Left ventricle myocardium superior (tissue), 1 donor: ENCODE results near the gene PDE9A. TPM values are rescaled to one million over a fixed set of nuclear protein-coding genes. Genes with fewer than 3 reads are reported as not detected.
"Not testable (repeated sequence)": the region's sequence is repeated elsewhere in the genome, so short reads cannot be mapped to it uniquely, and the experiment has no call there.

Source experiments
- ATAC-seq: fragments of 200-7000 bp; cut with Tn5 transposase; one replicate; pipeline ENCODE4 v1.9.1; 2020; ENCODE audit warnings: mild to moderate bottlenecking, moderate library complexity
- DNase-seq: peaks from one replicate; pipeline ENCODE4 v3.0.0-alpha.2; 2020
- intact Hi-C: fragments of 100-400 bp; cut with micrococcal nuclease; formaldehyde crosslinking; loops from one replicate; pipeline ENCODE4 v1.11.0; 2022
- total RNA-seq: library from RNA; stranded (reverse); fragmentation: NEBNext Ultra II Directional; extraction: Animal tissue kit (Norgen Biotek cat#: 25700); gene quantifications from one replicate; pipeline ENCODE4 v1.2.1, GENCODE V29; 2021
- donor health status: DM: no; HTN: yes; CAD: no; lungs with severe emphysema.

PDE9A gene
- total RNA-seq, 1 donor from 2014 or later = 4.1 TPM

- intact Hi-C loops = no loop called here
- no peak for ATAC-seq
- DNase-seq = no peak
Measured at GRCh38 chr21:42696501-42697040, 43.1 kb downstream of the PDE9A start.

DNA sequence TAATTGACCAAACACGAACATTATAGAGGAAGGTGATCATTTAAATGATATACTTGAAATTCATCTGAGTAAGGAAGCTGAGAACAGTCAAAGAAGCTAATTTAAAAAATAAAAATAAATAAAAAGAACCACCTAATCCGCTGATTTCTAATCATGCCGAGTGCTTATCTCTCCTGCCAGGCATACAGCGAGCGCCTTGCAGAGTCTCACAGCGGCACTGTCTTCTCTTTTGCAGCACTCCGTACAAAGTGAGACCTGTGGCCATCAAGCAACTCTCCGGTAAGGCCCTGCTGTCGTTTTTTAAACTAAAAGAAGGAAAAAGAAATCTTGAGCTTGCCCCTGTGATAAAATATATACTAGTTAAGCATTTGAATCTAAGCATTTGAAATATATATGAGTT, 45.3 kb downstream of the PDE9A start:
- ATAC-seq = no peak
- DNase-seq = no peak
- intact Hi-C loops = no loop called here

DNA sequence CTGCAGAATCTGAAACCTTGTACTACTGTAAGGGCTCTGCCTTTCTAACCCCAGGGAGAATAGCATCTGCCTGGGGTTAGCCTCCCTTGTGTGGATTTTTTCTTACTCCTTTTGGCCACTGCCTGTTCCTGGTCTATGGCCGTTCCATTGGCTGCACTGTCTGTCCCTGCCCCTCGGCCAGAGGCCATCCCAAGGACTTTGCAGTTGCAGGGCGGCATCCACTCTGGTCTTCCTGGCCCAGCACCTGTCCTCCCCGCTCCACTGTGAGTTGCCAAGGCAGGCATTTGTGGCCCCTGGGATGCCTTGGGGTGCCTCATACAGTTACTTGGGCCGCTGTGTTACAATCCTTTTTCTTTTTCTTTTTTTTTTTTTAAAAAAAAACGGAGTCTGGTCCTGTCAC, 45.8 kb downstream of the PDE9A start:
- no peak for ATAC-seq
- no peak for DNase-seq
- intact Hi-C loops = no loop called here

DNA sequence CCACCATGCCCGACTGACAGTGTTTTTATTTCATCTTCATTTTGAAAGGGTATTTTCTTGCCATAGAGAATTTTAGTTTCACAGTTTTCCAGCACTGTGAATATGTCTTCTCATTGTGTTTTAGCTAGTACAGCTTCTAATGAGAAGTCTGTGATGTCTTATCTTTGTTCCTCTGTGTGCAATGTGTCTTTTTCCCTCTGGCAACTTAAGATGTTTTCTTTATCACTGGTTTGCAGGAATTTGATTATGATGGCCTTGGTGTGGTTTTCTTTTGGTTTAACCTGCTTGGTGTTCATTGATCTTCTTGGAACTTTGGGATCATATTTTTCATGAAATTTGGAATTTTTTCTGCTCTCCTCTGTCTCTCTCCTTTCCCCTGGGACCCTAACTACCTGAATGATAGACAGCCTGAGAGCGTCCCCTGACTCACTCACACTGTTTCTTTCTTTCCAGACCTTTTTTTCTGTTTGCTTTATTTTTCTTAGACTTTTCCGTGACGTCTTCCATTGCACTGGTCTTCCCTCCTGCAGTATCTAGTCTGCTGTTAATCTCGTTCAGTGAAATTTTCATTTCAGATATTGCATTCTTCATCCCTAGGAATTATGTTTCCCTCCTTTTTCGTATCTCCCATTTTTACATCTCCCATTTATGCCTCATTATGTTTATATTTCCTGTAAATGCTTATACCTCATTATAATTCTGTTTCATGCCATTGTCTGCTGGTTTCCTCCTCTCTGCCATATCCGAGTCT, 48.5 kb downstream of the PDE9A start:
- no peak for DNase-seq
- no peak for ATAC-seq
- intact Hi-C loops = no loop called here

- intact Hi-C loops = no loop called here
- DNase-seq (no peak), ATAC-seq (no peak)
Measured at GRCh38 chr21:42702720-42703119, 49.3 kb downstream of the PDE9A start.

DNA sequence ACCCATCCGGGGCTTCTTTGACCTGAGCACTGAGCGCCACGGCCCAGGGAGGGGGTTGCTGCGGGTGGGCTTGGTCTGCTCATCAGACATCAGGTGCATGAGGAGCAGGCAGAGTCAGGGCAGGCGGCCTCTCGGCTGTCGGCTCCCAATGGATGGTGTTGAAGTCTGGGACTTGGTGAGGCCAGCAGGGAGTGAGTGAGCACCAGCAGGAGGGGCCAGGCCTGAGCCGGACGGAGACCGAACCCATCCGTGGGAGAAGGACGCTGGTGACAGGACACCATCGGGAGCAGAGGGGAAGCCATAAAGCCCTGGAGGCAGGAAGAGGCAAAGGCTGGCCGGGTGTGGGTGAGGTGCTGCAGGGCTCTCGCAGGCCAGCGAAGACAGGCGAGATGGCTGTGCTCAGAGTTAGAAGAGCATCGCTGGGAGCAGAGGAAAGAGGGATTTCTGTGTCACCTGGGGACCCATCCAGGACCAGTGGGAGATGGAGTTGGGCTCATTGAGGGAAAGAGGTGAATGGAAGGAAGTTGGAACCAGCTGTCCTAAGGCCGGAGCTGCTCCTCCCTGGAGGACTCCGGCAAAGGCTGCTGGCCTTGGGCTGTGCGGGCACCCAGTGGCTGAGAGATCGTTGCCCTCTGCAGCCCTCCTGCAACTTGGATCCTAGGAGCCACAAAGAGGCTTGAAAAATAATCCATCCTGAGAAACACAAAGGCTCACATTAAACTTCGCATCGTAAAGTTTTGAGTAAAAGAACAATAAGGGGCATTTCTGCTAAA, 49.9 kb downstream of the PDE9A start:
- intact Hi-C loops = no loop called here
- ATAC-seq (no peak), DNase-seq (no peak)

DNA sequence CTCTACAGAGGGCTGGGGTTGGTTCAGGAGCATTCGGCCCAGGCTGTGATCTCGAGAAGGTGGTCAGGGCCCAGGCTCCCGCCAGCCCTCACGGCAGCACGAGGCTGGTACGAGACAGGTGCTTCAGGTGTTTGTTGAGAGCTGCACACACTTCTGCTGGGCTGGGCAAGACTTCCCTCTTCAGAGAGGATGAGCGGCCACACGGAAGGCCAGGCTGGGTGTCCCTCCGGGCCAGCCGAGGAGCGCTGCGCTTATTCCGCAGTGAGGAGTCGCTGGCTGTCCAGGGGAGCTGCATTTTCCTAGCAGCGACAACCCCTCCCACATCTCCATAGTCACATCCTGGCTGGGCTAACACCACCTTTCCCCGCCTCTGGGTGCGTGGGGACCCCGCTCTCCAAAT, 50.5 kb downstream of the PDE9A start:
- DNase-seq (no peak), ATAC-seq (no peak)
- intact Hi-C loops = no loop called here

DNA sequence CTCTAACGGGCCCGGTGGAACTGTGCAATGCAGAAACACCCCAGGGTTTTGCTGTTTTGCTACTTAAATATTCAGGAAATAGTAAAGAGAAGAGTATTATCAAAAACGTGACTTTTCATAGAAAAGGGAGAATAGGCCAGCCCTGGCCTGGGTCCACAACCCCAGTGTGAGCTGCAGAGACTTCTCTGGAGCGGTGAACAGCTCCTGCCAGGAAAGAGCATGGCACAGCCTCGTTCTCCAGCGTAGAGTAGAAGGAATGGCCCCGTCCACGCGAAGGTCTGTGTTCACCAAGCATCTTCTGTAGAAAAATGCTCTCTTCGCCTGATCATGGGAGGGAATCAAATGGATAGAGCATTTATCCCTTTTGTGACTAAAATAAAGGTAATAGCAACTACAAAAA, 51.4 kb downstream of the PDE9A start:
- no peak for ATAC-seq
- no peak for DNase-seq
- intact Hi-C loops = no loop called here

DNA sequence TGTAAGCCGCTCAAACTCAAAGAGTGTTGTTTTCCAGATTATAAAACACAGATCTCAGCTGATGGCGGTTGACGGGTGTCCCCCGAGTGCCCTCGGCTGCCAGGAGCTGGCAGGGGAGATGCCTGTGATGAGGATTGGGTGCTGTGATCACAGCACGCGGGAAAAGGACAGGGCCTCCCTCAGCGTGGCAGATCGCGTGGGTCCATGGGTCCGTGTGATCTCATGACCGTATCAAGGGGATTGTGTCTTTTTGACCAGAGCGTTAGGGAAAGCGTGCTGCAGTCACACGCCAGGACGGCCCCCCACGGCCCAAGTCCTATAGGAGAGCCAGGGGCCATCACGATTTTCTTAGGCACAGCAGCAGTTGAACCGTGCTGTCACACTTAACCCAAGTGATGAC, 51.9 kb downstream of the PDE9A start:
- intact Hi-C loops = no loop called here
- no peak for DNase-seq
- ATAC-seq = no peak

DNA sequence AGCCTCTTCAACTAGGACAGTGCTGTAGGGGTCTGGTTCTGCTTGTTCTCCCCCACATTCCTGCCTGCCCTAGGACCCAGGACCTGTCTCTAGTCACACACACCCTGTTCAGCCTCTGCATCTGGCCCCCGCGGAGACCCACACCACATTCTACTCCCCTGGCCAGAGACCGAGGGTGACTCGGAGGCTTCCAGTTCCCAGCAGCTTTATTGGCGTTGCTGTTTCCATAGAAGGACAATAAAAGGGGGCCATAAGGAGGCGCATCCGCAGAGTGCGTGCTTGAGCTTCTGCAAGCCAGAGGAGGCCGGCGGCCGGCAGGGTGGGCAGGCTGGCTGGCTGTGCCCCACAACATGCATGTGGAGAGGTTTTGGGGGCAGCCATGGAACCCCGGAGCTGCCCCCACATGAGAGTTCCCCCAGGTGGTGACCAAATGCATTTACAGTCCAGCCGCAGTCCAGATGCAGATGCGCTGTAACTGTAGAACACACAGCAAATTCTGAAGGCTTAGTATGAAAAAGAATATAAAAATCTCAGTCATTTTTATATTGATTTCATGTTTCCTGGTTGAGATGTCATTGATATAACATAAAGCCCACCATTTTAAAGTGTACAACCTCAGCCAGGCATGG, 52.4 kb downstream of the PDE9A start:
- DNase-seq (no peak), ATAC-seq (no peak)
- intact Hi-C loops = no loop called here

GRCh38 chr21:42706765-42707164, 53.3 kb downstream of the PDE9A start:
- intact Hi-C loops = no loop called here
- no peak for DNase-seq
- ATAC-seq = no peak

DNA sequence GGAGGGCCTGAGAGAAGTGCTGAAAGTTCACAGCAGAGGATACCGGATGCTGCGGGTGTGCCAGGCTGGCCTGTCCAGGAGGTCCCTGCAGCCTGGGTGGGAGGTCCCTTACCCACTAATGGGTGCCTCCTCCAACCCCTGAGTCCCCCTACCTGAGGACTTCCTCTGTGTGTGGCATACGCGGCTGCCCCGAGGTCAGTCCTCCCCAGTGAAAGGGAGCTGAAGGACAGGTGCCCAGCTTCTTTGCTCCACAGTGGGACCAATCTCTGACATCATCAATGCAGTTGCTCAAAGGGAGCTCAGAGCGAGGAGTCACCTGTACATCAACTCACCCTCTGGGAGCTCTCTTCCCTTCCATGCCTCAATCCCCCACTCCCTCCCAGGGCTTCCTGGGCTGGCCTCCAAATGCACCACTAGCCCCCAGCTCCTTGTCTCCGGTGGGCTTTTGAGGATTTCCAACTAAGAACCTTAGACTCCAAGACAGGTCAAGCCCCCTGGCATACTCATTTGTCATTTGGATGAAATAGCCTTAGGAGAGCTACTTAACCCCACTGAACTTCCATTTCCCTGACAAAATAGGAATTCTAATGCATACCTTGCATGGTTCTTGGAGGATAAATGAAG, 53.9 kb downstream of the PDE9A start:
- DNase-seq (no peak), ATAC-seq (no peak)
- intact Hi-C loops = no loop called here

- ATAC-seq = no peak
- intact Hi-C loops = no loop called here
- DNase-seq = no peak
Measured at GRCh38 chr21:42708107-42708506, 54.7 kb downstream of the PDE9A start.

DNA sequence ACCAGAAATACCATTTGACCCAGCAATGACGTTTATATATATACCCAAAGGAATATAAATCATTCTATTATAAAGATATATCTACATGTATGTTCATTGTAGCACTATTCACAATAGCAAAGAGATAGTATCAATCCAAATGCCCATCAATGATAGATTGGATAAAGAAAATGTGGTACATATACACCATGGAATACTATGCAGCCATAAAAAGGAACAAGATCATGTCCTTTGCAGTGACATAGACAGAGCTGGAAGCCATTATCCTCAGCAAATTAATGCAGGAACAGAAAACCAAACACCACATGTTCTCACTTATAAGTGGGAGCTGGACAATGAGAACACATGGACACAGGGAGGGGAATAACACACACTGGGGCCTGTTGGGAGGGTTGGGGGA, 55.5 kb downstream of the PDE9A start:
- DNase-seq, intact Hi-C loops, ATAC-seq: not testable (repeated sequence)

GRCh38 chr21:42711667-42712066, 58.2 kb downstream of the PDE9A start:
- intact Hi-C loops = no loop called here
- ATAC-seq (no peak), DNase-seq (no peak)

- ATAC-seq, DNase-seq, intact Hi-C loops: not testable (repeated sequence)
Measured at GRCh38 chr21:42715427-42715826, 62.0 kb downstream of the PDE9A start.

DNA sequence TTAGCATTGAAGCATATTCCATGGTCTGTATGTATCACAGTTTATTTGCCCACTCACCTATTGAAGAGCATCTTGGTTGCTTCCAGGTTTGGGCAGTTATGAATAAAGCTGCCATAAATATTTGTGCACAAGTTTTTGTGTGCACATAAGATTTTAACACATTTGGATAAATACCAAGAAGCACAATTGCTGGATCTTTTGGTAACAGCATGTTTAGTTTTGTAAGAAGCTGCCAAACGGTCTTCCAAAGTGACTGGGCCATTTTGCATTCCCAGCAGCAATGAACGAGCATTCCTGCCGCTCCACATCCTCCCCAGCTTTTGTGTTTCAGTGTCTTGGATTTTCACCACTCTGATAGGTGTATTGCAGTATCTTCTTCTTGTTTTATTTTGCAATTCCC, 62.7 kb downstream of the PDE9A start:
- DNase-seq = no peak
- intact Hi-C loops = no loop called here
- ATAC-seq = no peak

- DNase-seq, ATAC-seq, intact Hi-C loops: not testable (repeated sequence)
Measured at GRCh38 chr21:42720484-42720883, 67.1 kb downstream of the PDE9A start.

DNA sequence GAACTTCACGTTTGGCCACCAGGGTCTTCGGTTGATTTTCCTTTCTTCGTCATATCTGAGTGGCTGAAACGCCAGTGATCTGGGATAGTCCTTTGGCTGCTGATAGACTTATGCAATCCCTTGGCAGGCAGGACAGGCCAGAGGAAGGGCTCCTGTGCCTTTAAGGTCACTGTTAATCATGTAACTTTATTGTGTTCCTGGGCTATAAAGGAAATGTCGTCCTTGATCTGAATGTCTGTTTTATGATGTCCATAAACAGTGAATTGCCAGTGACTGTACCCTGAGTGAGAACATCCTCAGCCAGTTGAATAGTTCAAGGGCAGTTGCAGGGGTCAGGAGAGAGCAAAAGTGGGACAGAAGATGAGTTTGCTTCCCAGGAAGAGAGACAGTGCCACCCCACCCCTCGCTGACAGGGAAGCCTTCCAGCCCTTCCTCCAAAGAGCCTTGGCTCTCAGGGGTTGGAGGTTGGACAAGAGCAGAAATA, 68.0 kb downstream of the PDE9A start:
- ATAC-seq (peak; percentile 82), DNase-seq (no peak)
- intact Hi-C loops = no loop called here

- intact Hi-C loops = no loop called here
- ATAC-seq = no peak
- DNase-seq = no peak
Measured at GRCh38 chr21:42722153-42722552, 68.7 kb downstream of the PDE9A start.
